GM18951 (cell line): ENCODE results near the gene CFAP92.

Source experiments
- POLR2A ChIP-seq: IDR thresholded peaks from 4 replicates; pipeline ENCODE4 v1.6.1; 2011; ENCODE audit warnings: mild to moderate bottlenecking; ENCODE audit not compliant: insufficient read length, insufficient read depth; ENCODE audit errors: extremely low read depth
- in situ Hi-C: fragments of 300-500 bp; cut with MboI; formaldehyde crosslinking; loops from one replicate; pipeline ENCODE4 v1.12.0; 2022; ENCODE audit warnings: low sequenced_read_pairs, mixed read lengths, inconsistent platforms; ENCODE audit not compliant: unreplicated experiment

The CFAP92 gene

DNA sequence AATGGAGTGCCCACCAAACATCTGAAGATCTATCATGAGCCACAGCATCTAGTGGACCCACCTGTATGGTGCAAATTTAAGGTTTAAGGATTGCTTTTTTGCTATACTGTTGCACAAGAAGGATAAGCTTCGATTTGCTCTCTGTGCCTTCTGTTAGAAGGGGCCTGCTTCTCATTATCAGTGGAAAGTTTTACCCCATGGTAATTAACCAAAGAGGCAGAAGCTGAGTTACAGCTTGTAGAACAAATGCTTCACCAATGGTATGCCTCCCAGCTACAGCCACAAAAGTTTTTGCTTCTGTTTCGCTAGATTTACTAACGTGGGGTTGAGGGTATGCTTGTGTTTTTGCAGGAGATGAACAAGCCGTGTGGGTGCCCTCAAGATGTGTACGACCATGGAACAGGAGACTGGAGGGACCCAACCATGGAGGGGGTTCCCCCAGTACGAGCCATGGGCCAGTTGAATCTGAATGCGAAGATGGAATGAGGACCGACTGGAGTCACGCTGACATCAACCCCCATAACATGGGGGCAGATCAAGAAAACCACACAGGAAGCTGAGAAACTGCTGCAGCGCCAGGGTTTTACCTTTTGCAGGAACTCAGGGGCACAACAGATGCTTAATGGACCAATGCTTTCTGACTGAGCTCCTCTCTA lies 70.9 kb downstream of the CFAP92 start:
- TF ChIP-seq POLR2A, result no peak
- in situ Hi-C loops, result no loop called here

DNA sequence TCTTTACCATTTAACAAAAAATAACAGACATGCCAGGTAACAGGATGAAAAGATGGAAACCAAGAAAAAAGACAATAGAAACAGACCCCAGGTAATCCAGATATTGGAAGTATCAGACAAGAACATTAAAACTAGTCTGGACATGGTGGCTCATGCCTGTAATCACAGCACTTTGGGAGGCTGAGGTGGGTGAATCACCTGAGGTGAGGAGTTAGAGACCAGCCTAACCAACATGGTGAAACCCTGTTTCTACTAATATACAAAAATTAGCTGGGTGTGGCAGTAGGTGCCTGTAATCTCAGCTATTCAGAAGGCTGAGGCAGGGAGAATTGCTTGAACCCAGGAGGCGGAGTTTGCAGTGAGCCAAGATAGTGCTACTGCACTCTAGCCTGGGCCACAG lies 73.9 kb downstream of the CFAP92 start:
- in situ Hi-C loops, result no loop called here
- TF ChIP-seq POLR2A, result no peak

DNA sequence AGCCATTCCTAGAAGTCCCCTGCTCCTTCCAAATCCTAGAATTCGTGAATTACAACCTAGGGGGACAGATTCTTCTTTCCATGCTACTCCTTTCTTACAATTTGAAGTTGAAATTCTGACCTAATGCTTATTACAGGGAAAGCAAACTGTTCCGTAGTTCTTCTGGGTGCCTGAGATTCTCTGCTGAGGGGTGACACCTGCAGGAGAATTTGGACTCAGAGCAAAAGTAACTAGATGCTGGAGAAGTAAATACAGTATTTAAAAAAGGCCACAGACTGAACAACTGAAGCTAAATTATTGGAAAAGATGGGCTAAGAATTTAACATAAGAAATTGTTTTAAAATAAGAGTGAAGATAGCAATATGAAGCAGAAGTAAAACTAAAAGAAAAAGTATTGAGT lies 76.6 kb downstream of the CFAP92 start:
- in situ Hi-C loops, result no loop called here

DNA sequence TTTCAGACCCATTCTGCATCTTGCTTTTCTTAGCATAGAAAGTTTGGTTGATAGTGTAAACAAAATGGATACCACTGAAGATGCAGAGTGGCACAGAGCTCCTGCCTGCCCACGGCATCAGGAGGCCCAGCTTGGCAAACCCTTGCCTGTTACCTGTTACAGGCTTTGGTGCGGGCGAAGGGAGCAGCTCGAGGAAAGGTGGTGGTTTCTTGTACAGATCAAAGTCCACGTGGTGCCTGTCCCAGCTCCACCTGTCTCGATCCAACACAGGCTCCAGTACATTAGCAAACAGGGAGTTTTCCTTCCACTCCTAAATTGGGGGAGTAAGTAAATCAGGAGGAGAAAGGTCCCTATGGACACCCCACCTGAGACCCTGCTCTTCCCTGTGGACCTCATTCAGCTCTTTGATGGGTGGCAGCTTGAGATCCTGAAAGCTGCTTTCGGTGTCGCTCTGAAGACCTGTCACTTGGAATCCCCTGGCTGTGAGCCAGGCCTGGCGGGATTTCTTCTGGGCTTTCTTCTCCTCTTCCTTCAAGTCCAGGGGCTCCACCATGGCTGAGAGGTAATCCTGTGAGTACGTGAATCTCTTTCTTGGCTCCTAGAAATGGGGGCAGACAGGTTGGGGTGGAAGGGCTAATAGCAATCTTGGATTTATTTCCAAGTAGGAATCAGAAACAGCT lies 78.8 kb downstream of the CFAP92 start:
- no peak for TF ChIP-seq POLR2A
- in situ Hi-C loops, result no loop called here

More for the DNA sequence above, 76.6 kb downstream of the CFAP92 start:
- no peak for TF ChIP-seq POLR2A

DNA sequence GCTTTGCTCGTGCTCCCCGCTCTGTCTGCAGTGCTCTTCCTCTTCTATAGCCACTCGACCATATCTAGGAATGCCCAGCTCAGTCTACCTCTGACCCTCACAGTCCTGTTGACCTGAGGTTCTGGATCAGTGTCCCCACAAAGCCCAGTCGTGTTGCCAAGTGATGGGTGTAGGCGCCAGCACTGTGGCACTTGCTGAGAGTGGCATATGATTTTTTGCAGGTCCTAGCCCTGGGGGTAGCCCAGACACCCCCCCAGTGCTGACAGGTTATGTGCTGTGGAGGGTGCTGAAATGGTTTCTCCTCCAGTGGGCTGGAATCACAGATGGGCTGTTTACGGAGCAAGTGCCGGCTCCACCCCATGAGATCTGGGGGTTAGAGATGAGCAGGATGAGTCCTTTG lies 82.0 kb downstream of the CFAP92 start:
- no peak for TF ChIP-seq POLR2A
- in situ Hi-C loops, result no loop called here

DNA sequence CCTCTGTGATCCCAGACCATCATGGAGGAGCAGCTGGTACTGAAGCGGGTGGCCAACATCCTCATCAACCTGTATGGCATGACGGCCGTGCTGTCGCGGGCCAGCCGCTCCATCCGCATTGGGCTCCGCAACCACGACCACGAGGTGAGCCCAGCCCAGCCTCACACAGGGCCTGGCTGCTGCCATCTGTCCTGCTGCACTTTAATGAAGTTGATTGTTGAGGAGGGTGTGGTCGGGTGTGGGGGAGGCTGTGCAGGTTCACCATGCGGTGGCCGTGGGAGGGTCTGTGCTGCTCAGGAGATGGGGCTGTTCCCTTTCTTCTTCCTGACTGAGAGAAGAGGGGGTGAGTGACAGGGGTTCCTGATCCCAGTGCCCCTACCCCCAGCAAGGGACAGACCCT lies 83.9 kb downstream of the CFAP92 start:
- TF ChIP-seq POLR2A, result no peak
- in situ Hi-C loops, result no loop called here

DNA sequence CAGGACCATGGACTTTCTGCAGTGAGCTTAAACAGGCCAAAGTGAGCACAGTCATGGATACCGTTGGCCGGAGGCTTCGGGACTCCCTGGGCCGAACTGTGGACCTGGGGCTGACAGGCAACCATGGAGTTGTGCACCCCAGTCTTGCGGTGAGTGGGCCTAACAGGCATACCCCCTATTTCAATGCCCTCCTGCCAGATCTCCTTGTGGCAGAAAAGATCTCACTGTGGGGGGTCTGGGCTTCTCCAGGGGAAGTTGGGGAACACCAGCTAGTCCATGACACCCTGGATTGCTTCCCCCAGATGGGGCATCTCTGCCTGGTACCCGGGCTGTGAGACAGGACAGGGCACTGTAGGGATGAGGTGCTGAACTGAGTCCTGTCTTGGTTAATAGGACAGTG lies 84.9 kb downstream of the CFAP92 start:
- in situ Hi-C loops, result no loop called here
- no peak for TF ChIP-seq POLR2A

DNA sequence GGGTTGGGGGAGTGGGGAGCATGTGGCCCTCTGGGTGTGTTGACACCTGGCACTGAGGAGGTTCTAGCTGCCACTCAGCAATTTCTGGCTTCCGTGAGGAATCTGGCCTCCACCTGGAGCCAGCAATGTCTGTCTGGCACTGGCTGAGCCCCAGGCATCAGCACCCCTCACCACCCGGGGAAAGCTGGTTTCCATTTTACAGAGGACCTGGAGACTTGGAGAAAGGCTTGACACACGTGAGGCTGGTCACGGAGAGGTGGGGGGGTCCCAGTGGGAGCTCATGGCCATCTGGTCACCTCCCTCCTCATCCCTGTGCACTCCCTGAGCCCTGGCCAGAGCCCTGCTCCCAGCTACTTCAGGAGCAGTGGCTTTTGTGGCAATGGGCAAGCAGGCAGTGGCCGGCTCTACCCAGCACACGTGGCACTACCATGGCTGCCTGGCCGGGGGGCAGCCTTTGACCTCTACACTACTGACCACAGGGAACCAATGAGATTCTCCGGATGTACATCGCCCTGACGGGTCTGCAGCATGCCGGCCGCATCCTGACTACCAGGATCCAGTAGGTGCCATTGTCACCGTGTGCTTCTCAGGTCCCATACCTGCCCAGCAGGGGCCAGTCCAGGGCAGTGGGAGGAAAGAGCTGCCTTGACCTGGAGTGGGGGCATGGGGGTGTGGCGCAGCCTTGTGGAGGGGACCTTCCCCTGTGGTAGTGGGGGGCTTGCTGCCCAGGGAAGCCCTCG lies 86.0 kb downstream of the CFAP92 start:
- in situ Hi-C loops, result no loop called here

DNA sequence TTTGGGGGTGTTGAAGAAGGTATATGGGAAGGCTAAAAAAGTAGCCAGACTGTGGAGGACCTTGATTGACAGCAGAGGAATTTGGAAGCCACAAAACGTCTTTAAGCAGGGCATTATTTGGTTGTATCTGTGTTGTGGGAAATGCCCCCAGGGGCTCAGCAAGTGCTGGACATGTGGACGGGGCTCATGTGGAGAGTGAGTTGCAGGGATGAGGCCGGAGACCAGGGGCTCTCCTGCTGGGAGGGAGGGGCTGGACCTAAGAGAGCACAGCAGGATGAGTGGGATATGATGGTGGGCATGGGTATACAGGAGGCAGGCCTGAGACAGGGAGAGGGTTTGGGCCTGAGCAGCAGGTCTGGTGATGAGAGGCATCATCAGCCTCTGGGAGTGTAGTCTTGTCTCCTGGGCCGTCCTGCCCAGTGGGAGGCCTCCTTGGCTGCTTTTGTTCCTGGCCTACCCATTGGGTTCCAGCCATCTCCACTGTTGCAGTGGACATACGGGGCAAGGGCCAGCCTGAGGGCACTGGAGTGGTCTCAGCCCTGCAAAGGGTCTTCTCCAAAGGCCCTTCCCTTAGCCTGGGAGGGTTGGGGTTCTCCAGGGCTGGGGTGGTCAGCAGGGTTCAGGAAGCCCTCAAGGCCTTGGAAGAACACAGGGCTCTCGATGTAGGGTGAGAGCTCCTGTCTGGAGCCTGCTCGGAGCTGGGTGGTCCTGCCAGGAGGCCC lies 86.9 kb downstream of the CFAP92 start:
- TF ChIP-seq POLR2A, result no peak
- in situ Hi-C loops, result no loop called here

More for the DNA sequence above, 86.0 kb downstream of the CFAP92 start:
- no peak for TF ChIP-seq POLR2A

DNA sequence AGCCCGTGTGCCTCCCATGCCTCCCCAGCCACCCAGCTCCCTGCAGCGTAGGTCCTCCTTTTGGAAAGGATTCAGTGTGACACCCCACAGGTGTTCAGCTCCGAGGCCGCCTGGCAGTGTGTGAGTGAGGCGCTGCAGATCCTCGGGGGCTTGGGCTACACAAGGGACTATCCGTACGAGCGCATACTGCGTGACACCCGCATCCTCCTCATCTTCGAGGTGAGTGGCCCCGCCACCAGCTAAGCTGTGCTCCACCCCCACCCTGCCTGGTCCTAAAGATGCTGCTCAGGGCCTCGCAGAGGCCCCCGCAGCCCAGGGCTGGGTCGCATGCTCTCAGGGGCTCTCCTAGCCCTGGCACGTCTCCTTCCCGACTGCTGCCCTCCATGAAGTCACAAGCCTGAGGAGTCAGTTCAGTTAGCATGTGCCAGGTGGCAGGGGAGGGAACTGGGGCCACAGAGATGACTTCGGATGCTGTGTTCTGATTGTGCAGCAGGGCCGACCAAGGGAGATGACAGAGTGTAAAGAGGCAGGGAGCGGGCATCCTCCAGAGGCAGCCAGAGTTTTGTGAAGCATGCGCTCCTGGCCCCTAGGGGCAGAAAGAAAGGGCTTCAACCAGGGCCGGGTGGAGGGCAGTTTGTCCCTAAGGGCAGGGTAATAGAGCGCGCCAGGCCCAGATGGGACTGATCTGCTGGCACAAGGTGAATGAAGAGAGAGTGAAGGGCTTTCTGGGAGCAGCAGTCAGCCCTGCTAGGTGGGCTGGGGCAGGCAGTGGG lies 87.7 kb downstream of the CFAP92 start:
- in situ Hi-C loops, result no loop called here
- TF ChIP-seq POLR2A, result no peak

DNA sequence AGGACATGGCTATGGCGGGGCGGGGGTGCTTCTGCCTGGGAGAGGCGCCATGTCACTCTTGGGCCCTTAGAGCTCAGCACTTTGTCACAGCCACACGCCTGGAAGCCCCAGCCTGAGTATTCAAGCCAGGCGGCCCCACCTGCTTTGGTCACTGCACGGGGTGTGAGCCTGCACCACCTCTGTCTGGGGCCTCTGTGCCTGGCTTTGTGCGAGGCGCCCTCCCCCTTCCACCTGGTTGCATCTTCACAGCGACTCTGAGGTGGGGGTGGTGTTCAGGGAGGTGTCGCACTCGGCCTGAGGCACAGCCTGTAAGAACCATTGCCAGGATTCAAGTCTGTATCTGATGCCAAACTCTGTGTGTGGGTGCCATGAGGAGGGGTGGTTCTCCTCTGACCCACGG lies 90.4 kb downstream of the CFAP92 start:
- TF ChIP-seq POLR2A, result no peak
- in situ Hi-C loops, result no loop called here

DNA sequence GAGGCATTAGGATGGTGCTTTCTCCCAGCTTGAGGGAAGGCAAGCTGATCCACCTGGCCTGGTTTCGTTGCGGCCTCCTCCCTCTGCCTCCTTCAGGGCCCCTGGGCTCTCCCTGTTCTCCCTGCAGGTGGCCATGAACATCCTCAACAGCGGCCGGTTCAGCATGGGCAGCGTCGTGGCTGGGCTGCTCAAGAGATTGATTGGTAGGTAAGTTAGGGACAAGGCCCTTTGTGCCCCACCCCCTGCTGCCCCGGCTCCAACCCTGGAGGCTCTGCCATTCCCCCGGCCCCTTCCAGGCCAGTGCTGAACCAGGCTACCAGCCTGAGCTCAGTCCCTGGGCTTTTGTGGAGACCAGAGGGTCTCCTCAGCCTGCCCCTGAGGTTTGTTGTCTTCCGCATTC lies 91.5 kb downstream of the CFAP92 start:
- no peak for TF ChIP-seq POLR2A
- in situ Hi-C loops, result no loop called here
